IgD-negative memory B cell (primary cell): Measurements from ENCODE around the gene MS4A13. TPM values are rescaled to one million over a fixed set of nuclear protein-coding genes. Genes with fewer than 3 reads are reported as not detected.

Source experiments
- H3K27ac Mint-ChIP-seq, 3 donors: one replicate each; pipeline ENCODE4 v1.8.0; 2020 to 2022; ENCODE audit warnings: mild to moderate bottlenecking in 3 of 3, mixed read lengths in 3 of 3, moderate library complexity in 1 of 3
- H3K27me3 Mint-ChIP-seq: one replicate; pipeline ENCODE4 v1.8.0; 2021; ENCODE audit warnings: mixed read lengths
- H3K36me3 Mint-ChIP-seq: one replicate; pipeline ENCODE4 v1.8.0; 2020; ENCODE audit warnings: mild to moderate bottlenecking, mixed read lengths
- H3K4me1 Mint-ChIP-seq, 3 donors: one replicate each; pipeline ENCODE4 v1.8.0; 2020 to 2022; ENCODE audit warnings: mixed read lengths in 3 of 3, mild to moderate bottlenecking in 1 of 3
- H3K4me3 Mint-ChIP-seq, 4 donors: one replicate each; pipeline ENCODE4 v1.8.0; 2020 to 2022; ENCODE audit warnings: mild to moderate bottlenecking in 4 of 4, mixed read lengths in 4 of 4, moderate library complexity in 3 of 4
- H3K9me3 Mint-ChIP-seq, 3 donors: one replicate each; pipeline ENCODE4 v1.8.0; 2020 to 2021; ENCODE audit warnings: mixed read lengths in 3 of 3, mild to moderate bottlenecking in 1 of 3
- polyA plus RNA-seq: library from polyadenylated mRNA; unstranded; fragments of 300-500 nt; fragmentation: Illumina TruSeq; gene quantifications from one replicate; pipeline ENCODE4 v1.2.3, GENCODE V29; 2021

Gene MS4A13
- polyA plus RNA-seq, 1 donor from 2014 or later: not detected

- Mint-ChIP-seq H3K27me3 (peaks cover under 1% of the 10 kb centered on the region), H3K36me3 (no peaks in the 10 kb centered on the region), H3K4me1 (no peaks in the 10 kb centered on the region), H3K9me3 (peaks cover 3 to 14% (median 11%) of the 10 kb centered on the region in 3 donors), H3K27ac (peak overlapping the region in 1 of 3 donors; percentile 43), H3K4me3 (no peak overlapping the region)
These were observed 74.4 kb downstream of the MS4A13 start for GRCh38 chr11:60589611-60590010.

Other genes starting within 250 kb of the MS4A13 start
- not detected for gene MS4A4A, start 234.7 kb upstream of the MS4A13 start, polyA plus RNA-seq
- not detected for gene MS4A6E, start 188.1 kb upstream of the MS4A13 start, polyA plus RNA-seq
- gene MS4A7, start 136.9 kb upstream of the MS4A13 start, polyA plus RNA-seq: 16.8 TPM
- gene MS4A14, start 118.9 kb upstream of the MS4A13 start, polyA plus RNA-seq: 1.1 TPM
- not detected for gene MS4A5, start 85.8 kb upstream of the MS4A13 start, polyA plus RNA-seq
- 845 TPM for gene MS4A1, start 59.5 kb upstream of the MS4A13 start, polyA plus RNA-seq
- gene MS4A12, start 22.6 kb upstream of the MS4A13 start, polyA plus RNA-seq: not detected
- gene MS4A8, start 184.2 kb downstream of the MS4A13 start, polyA plus RNA-seq: not detected
- gene MS4A18, start 209.3 kb downstream of the MS4A13 start, polyA plus RNA-seq: not detected
- gene MS4A15, start 241.5 kb downstream of the MS4A13 start, polyA plus RNA-seq: not detected